NT2/D1 (cell line): ENCODE data around the gene KIF2A.

Experiments
- SUZ12 ChIP-seq: IDR thresholded peaks from 2 replicates; pipeline ENCODE4 v1.6.1; 2011; ENCODE audit not compliant: insufficient read length, insufficient read depth; ENCODE audit errors: extremely low read depth
- YY1 ChIP-seq: IDR thresholded peaks from 2 replicates; pipeline ENCODE4 v1.6.1; 2011; ENCODE audit not compliant: insufficient read length, insufficient read depth
- ZNF274 ChIP-seq: IDR thresholded peaks from 2 replicates; pipeline ENCODE4 v1.6.1; 2011; ENCODE audit warnings: mild to moderate bottlenecking, low read depth, low read length

GRCh38 chr5:62268792-62269191, 37.2 kb upstream of the KIF2A start:
- TF ChIP-seq YY1 (no peak), SUZ12 (no peak), ZNF274 (no peak)
